Measurements from ENCODE around the gene WBP1.
"Not testable (repeated sequence)": the region's sequence is repeated elsewhere in the genome, so short reads cannot be mapped to it uniquely, and the experiment has no call there.

- TF ChIP-seq CTCF (IDR thresholded peaks at IDR 0.05; ENCODE audit: insufficient read depth, low read length, poor library complexity, severe bottlenecking); EZH2phosphoT487 (conservative IDR thresholded peaks at IDR 0.05; ENCODE audit: low read length): not testable (repeated sequence)
Measured at GRCh38 chr2:74483675-74484164, 25.5 kb downstream of the WBP1 start.

All from SU-DHL-6 (cell line).